NB4 (cell line): ENCODE results near the gene C16orf86.

Experiments
- DNase-seq: peaks from one replicate; pipeline ENCODE4 v3.0.0; 2010; ENCODE audit warnings: low read depth
- H3K4me3 ChIP-seq: one replicate; pipeline ENCODE4 v1.5.1; 2011; ENCODE audit warnings: mild to moderate bottlenecking, low read depth, low read length, moderate library complexity
- MYC ChIP-seq: IDR thresholded peaks from 2 replicates; pipeline ENCODE4 v1.6.1; 2011; ENCODE audit warnings: low read depth, low read length
- POLR2A ChIP-seq: IDR thresholded peaks from 2 replicates; pipeline ENCODE4 v1.6.1; 2011; ENCODE audit warnings: mild to moderate bottlenecking; ENCODE audit not compliant: insufficient read length; ENCODE audit errors: extremely low read depth
- TF ChIP-seq, protein P1 (sequence below): IDR thresholded peaks from one replicate; pipeline ENCODE4 v1.5.1; 2012; ENCODE audit warnings: low read depth, low read length
- TF ChIP-seq, protein P2 (sequence below): IDR thresholded peaks from 2 replicates; pipeline ENCODE4 v1.6.1; 2011; ENCODE audit warnings: low read depth, low read length

The C16orf86 gene

DNA sequence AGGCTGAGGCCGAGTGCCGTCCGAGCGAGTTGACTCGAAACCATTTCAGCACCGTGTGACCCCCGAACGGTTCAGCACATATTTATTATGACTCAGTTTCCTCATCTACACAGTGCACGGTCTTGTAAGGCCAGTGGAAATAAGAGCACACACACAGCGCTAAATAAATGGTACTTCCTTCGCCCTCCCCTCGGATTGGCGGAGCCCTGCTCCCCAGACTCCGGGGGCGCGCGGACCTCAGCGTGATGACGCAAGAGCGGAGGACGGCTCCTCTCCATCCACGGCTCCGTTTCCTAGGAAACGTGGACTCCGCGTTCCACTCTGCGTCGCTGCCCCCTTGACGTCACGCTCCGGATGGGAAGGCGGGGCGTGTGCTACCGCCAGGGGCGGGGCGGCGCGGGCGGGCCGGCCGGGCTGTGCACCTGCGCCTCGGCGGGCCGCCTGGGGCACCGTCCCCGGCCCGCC is 6.0 kb upstream of the C16orf86 start, which contains the start of gene PARD6A:
PARD6A (plus strand) TSS at position 397 of the 465 bp plus-strand sequence. CDS start 79 bp downstream, outside the sequence.
- TF ChIP-seq, protein P1, sequence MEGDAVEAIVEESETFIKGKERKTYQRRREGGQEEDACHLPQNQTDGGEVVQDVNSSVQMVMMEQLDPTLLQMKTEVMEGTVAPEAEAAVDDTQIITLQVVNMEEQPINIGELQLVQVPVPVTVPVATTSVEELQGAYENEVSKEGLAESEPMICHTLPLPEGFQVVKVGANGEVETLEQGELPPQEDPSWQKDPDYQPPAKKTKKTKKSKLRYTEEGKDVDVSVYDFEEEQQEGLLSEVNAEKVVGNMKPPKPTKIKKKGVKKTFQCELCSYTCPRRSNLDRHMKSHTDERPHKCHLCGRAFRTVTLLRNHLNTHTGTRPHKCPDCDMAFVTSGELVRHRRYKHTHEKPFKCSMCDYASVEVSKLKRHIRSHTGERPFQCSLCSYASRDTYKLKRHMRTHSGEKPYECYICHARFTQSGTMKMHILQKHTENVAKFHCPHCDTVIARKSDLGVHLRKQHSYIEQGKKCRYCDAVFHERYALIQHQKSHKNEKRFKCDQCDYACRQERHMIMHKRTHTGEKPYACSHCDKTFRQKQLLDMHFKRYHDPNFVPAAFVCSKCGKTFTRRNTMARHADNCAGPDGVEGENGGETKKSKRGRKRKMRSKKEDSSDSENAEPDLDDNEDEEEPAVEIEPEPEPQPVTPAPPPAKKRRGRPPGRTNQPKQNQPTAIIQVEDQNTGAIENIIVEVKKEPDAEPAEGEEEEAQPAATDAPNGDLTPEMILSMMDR = no peak
- TF ChIP-seq, protein P2, sequence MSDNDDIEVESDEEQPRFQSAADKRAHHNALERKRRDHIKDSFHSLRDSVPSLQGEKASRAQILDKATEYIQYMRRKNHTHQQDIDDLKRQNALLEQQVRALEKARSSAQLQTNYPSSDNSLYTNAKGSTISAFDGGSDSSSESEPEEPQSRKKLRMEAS = peak; percentile 72; the same call in 1 of the 2 replicates
- no peak for TF ChIP-seq POLR2A
- TF ChIP-seq MYC = peak; percentile 38
- peak; percentile 96 for DNase-seq
- peak within 1 kb of the TSS; percentile 73 for H3K4me3 ChIP-seq

GRCh38 chr16:67661101-67661761 is 5.4 kb upstream of the C16orf86 start:
- peak overlapping the region; percentile 43 for H3K4me3 ChIP-seq
- TF ChIP-seq POLR2A = no peak
- DNase-seq = peak; percentile 52

GRCh38 chr16:67661886-67662652 is 4.5 kb upstream of the C16orf86 start:
- no peak for DNase-seq
- TF ChIP-seq MYC (no peak), POLR2A (no peak)
- TF ChIP-seq, protein P2 = no peak
- TF ChIP-seq, protein P1 = no peak
- H3K4me3 ChIP-seq = no peak overlapping the region

DNA sequence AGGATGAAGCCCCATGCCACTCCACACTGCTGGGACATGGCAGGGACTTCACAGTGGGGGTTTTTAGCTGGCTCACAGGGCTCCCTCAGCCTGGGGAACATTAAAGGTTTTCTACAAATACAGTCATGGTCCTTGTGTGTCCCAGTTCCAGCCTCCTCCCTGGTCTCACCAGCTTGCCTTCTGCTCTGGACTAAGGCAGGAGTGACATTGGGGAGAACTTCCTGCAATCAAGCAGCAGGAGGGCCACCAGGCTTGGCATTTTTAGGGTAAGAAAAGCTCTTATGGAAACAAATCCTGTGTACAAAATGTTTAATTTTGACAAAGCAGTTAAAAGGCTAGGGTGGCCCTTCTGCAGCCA is 4.0 kb upstream of the C16orf86 start:
- no peak overlapping the region for H3K4me3 ChIP-seq
- TF ChIP-seq, protein P1 = no peak
- TF ChIP-seq POLR2A (no peak), MYC (no peak)
- TF ChIP-seq, protein P2 = no peak
- no peak for DNase-seq

- peak; percentile 70 for DNase-seq
- TF ChIP-seq, protein P1 = peak; percentile 71
- TF ChIP-seq, protein P2 = no peak
- no peak for TF ChIP-seq MYC
- no peak overlapping the region for H3K4me3 ChIP-seq
These were observed 3.3 kb upstream of the C16orf86 start for GRCh38 chr16:67663151-67663876.

DNA sequence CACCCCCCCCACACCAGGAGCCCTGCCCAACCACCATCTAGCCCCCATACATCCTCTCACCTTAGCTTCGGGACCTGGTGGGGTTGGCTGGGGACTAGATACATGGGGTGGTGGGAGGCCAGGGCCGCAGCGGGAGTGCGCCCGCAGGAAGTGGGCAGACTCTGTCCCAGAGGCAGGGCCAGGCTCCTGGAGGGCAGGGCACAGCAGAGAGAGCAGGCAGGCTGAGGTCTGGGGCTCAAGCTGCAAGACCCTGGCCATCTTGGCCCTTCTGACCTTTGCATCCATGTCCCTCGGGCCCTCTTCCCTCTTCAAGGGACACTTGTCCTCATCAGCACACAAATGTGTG is 2.8 kb upstream of the C16orf86 start:
- no peak for DNase-seq
- no peak overlapping the region for H3K4me3 ChIP-seq
- TF ChIP-seq MYC (no peak), POLR2A (no peak)
- TF ChIP-seq, protein P2 = no peak
- TF ChIP-seq, protein P1 = no peak
